Measurements from ENCODE around the gene MTA1.

DNA sequence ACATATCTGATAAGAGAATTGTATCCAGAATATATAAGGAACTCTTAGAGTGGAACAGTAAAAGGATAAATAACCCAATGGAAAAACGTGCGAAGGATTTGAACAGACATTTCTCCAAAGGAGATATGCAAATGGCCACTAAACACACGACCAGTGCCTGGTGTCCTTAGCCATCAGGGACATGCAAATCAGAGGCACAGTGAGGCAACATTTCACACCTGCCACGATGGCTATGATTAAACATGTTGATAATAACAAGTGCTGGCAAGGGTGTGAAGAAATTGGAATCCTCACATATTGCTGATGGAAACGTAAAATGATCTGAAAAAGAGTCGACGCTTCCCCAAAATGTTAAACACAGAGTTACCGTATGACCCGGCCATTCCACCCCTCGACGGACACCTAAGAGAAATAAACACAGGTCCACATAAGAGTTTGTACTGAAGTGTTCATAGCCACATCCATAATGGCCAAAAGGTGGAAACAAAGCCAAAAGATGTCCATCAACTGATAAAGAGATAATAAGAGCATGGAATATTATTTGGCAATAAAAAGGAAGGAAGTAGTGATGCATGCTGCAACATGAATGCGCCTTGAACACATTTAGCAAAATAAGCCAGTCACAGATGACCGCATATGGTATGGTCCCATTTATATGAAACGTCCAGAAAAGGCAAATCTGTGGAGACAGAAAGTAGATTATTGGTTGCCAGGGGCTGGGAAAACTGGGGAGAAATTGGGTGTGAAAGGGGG, 100.5 kb downstream of the MTA1 start:
- TF ChIP-seq CTCF (IDR thresholded peaks at IDR 0.05; ENCODE audit: low read depth, low read length, poor library complexity, severe bottlenecking) (no peak), EZH2phosphoT487 (IDR thresholded peaks at IDR 0.05; ENCODE audit: borderline replicate concordance, low read length) (no peak)
